ENCODE results near the gene CACFD1.

CACFD1 gene

GRCh38 chr9:133470988-133471387 lies 11.2 kb downstream of the CACFD1 start:
- no peak for TF ChIP-seq CTCF (IDR thresholded peaks at IDR 0.05; ENCODE audit: low read length, missing control alignments)
- no peak overlapping the region for H3K4me3 ChIP-seq (replicated peaks; ENCODE audit: low read depth, low read length)
- no peak for DNase-seq (ENCODE audit: low read depth)

- no peak for TF ChIP-seq CTCF (IDR thresholded peaks at IDR 0.05; ENCODE audit: low read length, missing control alignments)
- H3K4me3 ChIP-seq (replicated peaks; ENCODE audit: low read depth, low read length): no peak overlapping the region
Measured at GRCh38 chr9:133471551-133472276, 11.9 kb downstream of the CACFD1 start.

GRCh38 chr9:133472277-133472645 lies 12.5 kb downstream of the CACFD1 start:
- TF ChIP-seq CTCF (IDR thresholded peaks at IDR 0.05; ENCODE audit: low read length, missing control alignments): no peak
- no peak for DNase-seq (ENCODE audit: low read depth)
- H3K4me3 ChIP-seq (replicated peaks; ENCODE audit: low read depth, low read length): no peak overlapping the region

More at GRCh38 chr9:133471551-133472276, 11.9 kb downstream of the CACFD1 start:
- DNase-seq (ENCODE audit: low read depth): no peak

GRCh38 chr9:133472753-133473378 lies 13.1 kb downstream of the CACFD1 start:
- DNase-seq (ENCODE audit: low read depth): no peak
- TF ChIP-seq CTCF (IDR thresholded peaks at IDR 0.05; ENCODE audit: low read length, missing control alignments): no peak
- no peak overlapping the region for H3K4me3 ChIP-seq (replicated peaks; ENCODE audit: low read depth, low read length)

- no peak for TF ChIP-seq CTCF (IDR thresholded peaks at IDR 0.05; ENCODE audit: low read length, missing control alignments)
- no peak for DNase-seq (ENCODE audit: low read depth)
- H3K4me3 ChIP-seq (replicated peaks; ENCODE audit: low read depth, low read length): no peak overlapping the region
Measured at GRCh38 chr9:133473743-133474142, 14.0 kb downstream of the CACFD1 start.

GRCh38 chr9:133474215-133474614 lies 14.4 kb downstream of the CACFD1 start:
- H3K4me3 ChIP-seq (replicated peaks; ENCODE audit: low read depth, low read length): no peak overlapping the region
- no peak for DNase-seq (ENCODE audit: low read depth)
- no peak for TF ChIP-seq CTCF (IDR thresholded peaks at IDR 0.05; ENCODE audit: low read length, missing control alignments)

- no peak overlapping the region for H3K4me3 ChIP-seq (replicated peaks; ENCODE audit: low read depth, low read length)
- TF ChIP-seq CTCF (IDR thresholded peaks at IDR 0.05; ENCODE audit: low read length, missing control alignments): no peak
Measured at GRCh38 chr9:133474853-133475252, 15.1 kb downstream of the CACFD1 start.

More at GRCh38 chr9:133474853-133475252, 15.1 kb downstream of the CACFD1 start:
- DNase-seq (ENCODE audit: low read depth): no peak

Measured in fibroblast of pulmonary artery (primary cell).